HepG2 (cell line): ENCODE measurements around the gene DDX46. TPM values are rescaled to one million over a fixed set of nuclear protein-coding genes. Genes with fewer than 3 reads are reported as not detected.
A peak's percentile ranks its signal among the peaks of the same experiment; 100 is the strongest.

ENCODE experiments used
- ATM ChIP-seq: fragments of 450-650 bp; IDR thresholded peaks from 2 replicates; pipeline ENCODE4 v1.7.1; 2017; ENCODE audit warnings: mild to moderate bottlenecking, borderline replicate concordance
- BRCA1 ChIP-seq: sonication (generic); formaldehyde crosslinking; IDR thresholded peaks from 2 replicates; pipeline ENCODE4 v1.4.0; 2020; ENCODE audit warnings: missing genetic modification reagents
- MEIS2 ChIP-seq: sonication (generic); formaldehyde crosslinking; IDR thresholded peaks from 2 replicates; pipeline ENCODE4 v1.9.0; 2021; ENCODE audit warnings: mild to moderate bottlenecking, missing genetic modification reagents
- SAP130 ChIP-seq: IDR thresholded peaks from 2 replicates; pipeline ENCODE4 v1.6.1; 2016; ENCODE audit warnings: low read depth
- U2AF2 ChIP-seq: fragments of 200-400 bp; formaldehyde crosslinking; IDR thresholded peaks from 2 replicates; pipeline ENCODE4 v1.6.1; 2017; ENCODE audit warnings: low read depth, mild to moderate bottlenecking, low read length
- ZC3H4 ChIP-seq: sonication (generic); formaldehyde crosslinking; IDR thresholded peaks from 2 replicates; pipeline ENCODE4 v1.4.0; 2020; ENCODE audit warnings: missing genetic modification reagents, borderline replicate concordance
- ZKSCAN1 ChIP-seq: fragments of 150-350 bp; IDR thresholded peaks from 2 replicates; pipeline ENCODE4 v1.6.1; 2014; ENCODE audit warnings: low read length
- ZNF30 ChIP-seq: sonication (generic); formaldehyde crosslinking; IDR thresholded peaks from 2 replicates; pipeline ENCODE4 v1.5.0; 2020; ENCODE audit warnings: mild to moderate bottlenecking, missing genetic modification reagents
- ZSCAN30 ChIP-seq: sonication (generic); formaldehyde crosslinking; IDR thresholded peaks from 2 replicates; pipeline ENCODE4 v1.5.0; 2020; ENCODE audit warnings: mild to moderate bottlenecking, missing genetic modification reagents
- polyA plus RNA-seq, 8 experiments: library from polyadenylated mRNA; depleted of rRNA in 3 of 8; stranded (reverse) in 7 of 8; unstranded in 1 of 8; fragments of >200 nt; fragmentation: Illumina TruSeq in 4 of 8; extraction: Trizol in 4 of 8; gene quantifications; 2 replicates each; pipeline versions ENCODE4 v1.2.1 to v1.2.3, GENCODE V29; 2011 to 2016; ENCODE audit warnings: low read depth in 4 of 8, missing spikeins in 1 of 8, mixed read lengths in 1 of 8; ENCODE audit not compliant: insufficient read depth in 1 of 8
- total RNA-seq, 5 experiments: library from RNA; depleted of rRNA; stranded (reverse); fragments of >200 nt; fragmentation: Illumina TruSeq; extraction: Trizol; gene quantifications; 2 replicates each; pipeline ENCODE4 v1.2.3, GENCODE V29; 2016; ENCODE audit warnings: low read depth in 1 of 5
- TF ChIP-seq, protein P1 (sequence below): IDR thresholded peaks from 2 replicates; pipeline ENCODE4 v1.6.1; 2016; ENCODE audit warnings: low read depth, missing genetic modification reagents, missing compliant biosample characterization
- TF ChIP-seq, protein P2 (sequence below): sonication (generic); formaldehyde crosslinking; conservative IDR thresholded peaks from 2 replicates; pipeline ENCODE4 v1.8.1; 2023; ENCODE audit warnings: missing genetic modification reagents
- TF ChIP-seq, protein P3 (sequence below): sonication (generic); formaldehyde crosslinking; IDR thresholded peaks from 2 replicates; pipeline ENCODE4 v1.8.0; 2022; ENCODE audit warnings: missing genetic modification reagents, mild to moderate bottlenecking, moderate library complexity, borderline replicate concordance
- TF ChIP-seq, protein P4 (sequence below): sonication (generic); formaldehyde crosslinking; IDR thresholded peaks from 2 replicates; pipeline ENCODE4 v1.4.0; 2020; ENCODE audit warnings: missing genetic modification reagents
- TF ChIP-seq, protein P5 (sequence below): IDR thresholded peaks from 2 replicates; pipeline ENCODE4 v1.6.1; 2016; ENCODE audit warnings: low read depth

The DDX46 gene
- total and polyA plus RNA-seq, 2 of the 13 experiments (the other 11 are each of a cell fraction or from before 2014, with no cell fraction given), result 27.3 to 59.3 TPM

DNA sequence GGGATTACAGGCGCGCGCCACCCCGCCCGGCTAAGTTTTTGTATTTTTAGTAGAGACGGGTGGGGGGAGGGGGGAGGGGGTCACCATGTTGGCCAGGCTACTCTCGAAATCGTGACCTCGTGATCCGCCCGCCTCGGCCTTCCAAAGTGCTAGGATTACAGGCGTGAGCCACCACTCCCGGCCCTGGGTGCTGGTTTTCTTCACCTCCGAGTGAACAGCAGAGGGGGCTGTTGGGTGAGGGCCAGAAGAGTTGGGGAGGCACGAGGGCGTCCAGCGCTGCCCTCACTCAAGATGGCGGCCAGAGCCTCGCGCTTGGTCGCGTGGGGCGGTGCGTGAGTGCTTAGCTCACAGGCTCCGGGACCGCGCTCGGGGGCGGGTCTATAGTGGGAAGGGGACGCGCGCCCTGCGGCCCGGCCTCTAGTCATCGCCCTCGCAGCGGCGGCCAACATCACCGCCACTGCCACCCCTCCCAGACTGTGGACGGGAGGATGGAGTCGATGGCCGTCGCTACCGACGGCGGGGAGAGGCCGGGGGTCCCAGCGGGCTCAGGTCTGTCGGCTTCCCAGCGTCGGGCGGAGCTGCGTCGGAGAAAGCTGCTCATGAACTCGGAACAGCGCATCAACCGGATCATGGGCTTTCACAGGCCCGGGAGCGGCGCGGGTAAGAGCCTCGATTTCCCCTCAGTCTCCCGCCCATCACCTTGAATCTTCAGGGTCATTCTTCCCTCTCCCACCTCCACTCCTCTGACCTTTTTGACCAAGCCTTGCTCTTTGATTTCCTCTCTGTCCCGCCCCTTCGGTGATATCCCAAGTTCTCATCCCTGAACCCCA lies 20.2 kb upstream of the DDX46 start, which contains the start of gene CAMLG (continued):
- TF ChIP-seq, protein P1, sequence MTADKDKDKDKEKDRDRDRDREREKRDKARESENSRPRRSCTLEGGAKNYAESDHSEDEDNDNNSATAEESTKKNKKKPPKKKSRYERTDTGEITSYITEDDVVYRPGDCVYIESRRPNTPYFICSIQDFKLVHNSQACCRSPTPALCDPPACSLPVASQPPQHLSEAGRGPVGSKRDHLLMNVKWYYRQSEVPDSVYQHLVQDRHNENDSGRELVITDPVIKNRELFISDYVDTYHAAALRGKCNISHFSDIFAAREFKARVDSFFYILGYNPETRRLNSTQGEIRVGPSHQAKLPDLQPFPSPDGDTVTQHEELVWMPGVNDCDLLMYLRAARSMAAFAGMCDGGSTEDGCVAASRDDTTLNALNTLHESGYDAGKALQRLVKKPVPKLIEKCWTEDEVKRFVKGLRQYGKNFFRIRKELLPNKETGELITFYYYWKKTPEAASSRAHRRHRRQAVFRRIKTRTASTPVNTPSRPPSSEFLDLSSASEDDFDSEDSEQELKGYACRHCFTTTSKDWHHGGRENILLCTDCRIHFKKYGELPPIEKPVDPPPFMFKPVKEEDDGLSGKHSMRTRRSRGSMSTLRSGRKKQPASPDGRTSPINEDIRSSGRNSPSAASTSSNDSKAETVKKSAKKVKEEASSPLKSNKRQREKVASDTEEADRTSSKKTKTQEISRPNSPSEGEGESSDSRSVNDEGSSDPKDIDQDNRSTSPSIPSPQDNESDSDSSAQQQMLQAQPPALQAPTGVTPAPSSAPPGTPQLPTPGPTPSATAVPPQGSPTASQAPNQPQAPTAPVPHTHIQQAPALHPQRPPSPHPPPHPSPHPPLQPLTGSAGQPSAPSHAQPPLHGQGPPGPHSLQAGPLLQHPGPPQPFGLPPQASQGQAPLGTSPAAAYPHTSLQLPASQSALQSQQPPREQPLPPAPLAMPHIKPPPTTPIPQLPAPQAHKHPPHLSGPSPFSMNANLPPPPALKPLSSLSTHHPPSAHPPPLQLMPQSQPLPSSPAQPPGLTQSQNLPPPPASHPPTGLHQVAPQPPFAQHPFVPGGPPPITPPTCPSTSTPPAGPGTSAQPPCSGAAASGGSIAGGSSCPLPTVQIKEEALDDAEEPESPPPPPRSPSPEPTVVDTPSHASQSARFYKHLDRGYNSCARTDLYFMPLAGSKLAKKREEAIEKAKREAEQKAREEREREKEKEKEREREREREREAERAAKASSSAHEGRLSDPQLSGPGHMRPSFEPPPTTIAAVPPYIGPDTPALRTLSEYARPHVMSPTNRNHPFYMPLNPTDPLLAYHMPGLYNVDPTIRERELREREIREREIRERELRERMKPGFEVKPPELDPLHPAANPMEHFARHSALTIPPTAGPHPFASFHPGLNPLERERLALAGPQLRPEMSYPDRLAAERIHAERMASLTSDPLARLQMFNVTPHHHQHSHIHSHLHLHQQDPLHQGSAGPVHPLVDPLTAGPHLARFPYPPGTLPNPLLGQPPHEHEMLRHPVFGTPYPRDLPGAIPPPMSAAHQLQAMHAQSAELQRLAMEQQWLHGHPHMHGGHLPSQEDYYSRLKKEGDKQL (CRISPR knock-in tag), result no peak
- TF ChIP-seq MEIS2 (peak; percentile 85; the same call in 1 of the 2 replicates), BRCA1 (CRISPR knock-in tag) (peak; percentile 94; the same call in 1 of the 2 replicates), SAP130 (CRISPR knock-in tag) (peak; percentile 96), ZNF30 (CRISPR knock-in tag) (no peak), ZKSCAN1 (no peak), ZC3H4 (CRISPR knock-in tag) (no peak), ATM (no peak), U2AF2 (no peak), ZSCAN30 (CRISPR knock-in tag) (no peak)
- TF ChIP-seq, protein P2, sequence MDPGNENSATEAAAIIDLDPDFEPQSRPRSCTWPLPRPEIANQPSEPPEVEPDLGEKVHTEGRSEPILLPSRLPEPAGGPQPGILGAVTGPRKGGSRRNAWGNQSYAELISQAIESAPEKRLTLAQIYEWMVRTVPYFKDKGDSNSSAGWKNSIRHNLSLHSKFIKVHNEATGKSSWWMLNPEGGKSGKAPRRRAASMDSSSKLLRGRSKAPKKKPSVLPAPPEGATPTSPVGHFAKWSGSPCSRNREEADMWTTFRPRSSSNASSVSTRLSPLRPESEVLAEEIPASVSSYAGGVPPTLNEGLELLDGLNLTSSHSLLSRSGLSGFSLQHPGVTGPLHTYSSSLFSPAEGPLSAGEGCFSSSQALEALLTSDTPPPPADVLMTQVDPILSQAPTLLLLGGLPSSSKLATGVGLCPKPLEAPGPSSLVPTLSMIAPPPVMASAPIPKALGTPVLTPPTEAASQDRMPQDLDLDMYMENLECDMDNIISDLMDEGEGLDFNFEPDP (CRISPR knock-in tag), result peak; percentile 94; the same call in 1 of the 2 replicates
- TF ChIP-seq, protein P3, sequence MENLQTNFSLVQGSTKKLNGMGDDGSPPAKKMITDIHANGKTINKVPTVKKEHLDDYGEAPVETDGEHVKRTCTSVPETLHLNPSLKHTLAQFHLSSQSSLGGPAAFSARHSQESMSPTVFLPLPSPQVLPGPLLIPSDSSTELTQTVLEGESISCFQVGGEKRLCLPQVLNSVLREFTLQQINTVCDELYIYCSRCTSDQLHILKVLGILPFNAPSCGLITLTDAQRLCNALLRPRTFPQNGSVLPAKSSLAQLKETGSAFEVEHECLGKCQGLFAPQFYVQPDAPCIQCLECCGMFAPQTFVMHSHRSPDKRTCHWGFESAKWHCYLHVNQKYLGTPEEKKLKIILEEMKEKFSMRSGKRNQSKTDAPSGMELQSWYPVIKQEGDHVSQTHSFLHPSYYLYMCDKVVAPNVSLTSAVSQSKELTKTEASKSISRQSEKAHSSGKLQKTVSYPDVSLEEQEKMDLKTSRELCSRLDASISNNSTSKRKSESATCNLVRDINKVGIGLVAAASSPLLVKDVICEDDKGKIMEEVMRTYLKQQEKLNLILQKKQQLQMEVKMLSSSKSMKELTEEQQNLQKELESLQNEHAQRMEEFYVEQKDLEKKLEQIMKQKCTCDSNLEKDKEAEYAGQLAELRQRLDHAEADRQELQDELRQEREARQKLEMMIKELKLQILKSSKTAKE (CRISPR knock-in tag), result no peak
- TF ChIP-seq, protein P4, sequence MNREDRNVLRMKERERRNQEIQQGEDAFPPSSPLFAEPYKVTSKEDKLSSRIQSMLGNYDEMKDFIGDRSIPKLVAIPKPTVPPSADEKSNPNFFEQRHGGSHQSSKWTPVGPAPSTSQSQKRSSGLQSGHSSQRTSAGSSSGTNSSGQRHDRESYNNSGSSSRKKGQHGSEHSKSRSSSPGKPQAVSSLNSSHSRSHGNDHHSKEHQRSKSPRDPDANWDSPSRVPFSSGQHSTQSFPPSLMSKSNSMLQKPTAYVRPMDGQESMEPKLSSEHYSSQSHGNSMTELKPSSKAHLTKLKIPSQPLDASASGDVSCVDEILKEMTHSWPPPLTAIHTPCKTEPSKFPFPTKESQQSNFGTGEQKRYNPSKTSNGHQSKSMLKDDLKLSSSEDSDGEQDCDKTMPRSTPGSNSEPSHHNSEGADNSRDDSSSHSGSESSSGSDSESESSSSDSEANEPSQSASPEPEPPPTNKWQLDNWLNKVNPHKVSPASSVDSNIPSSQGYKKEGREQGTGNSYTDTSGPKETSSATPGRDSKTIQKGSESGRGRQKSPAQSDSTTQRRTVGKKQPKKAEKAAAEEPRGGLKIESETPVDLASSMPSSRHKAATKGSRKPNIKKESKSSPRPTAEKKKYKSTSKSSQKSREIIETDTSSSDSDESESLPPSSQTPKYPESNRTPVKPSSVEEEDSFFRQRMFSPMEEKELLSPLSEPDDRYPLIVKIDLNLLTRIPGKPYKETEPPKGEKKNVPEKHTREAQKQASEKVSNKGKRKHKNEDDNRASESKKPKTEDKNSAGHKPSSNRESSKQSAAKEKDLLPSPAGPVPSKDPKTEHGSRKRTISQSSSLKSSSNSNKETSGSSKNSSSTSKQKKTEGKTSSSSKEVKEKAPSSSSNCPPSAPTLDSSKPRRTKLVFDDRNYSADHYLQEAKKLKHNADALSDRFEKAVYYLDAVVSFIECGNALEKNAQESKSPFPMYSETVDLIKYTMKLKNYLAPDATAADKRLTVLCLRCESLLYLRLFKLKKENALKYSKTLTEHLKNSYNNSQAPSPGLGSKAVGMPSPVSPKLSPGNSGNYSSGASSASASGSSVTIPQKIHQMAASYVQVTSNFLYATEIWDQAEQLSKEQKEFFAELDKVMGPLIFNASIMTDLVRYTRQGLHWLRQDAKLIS, result no peak
- TF ChIP-seq, protein P5, sequence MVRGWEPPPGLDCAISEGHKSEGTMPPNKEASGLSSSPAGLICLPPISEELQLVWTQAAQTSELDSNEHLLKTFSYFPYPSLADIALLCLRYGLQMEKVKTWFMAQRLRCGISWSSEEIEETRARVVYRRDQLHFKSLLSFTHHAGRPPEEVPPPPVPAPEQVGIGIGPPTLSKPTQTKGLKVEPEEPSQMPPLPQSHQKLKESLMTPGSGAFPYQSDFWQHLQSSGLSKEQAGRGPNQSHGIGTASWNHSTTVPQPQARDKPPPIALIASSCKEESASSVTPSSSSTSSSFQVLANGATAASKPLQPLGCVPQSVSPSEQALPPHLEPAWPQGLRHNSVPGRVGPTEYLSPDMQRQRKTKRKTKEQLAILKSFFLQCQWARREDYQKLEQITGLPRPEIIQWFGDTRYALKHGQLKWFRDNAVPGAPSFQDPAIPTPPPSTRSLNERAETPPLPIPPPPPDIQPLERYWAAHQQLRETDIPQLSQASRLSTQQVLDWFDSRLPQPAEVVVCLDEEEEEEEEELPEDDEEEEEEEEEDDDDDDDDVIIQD (CRISPR knock-in tag), result peak; percentile 79
